ENCODE results near the gene S100A1. TPM values are rescaled to one million over a fixed set of nuclear protein-coding genes. Genes with fewer than 3 reads are reported as not detected.

The S100A1 gene
- total and polyA plus RNA-seq, 2 of the 13 experiments (the other 11 are each of a cell fraction or from before 2014, with no cell fraction given) = 120 to 251 TPM

DNA sequence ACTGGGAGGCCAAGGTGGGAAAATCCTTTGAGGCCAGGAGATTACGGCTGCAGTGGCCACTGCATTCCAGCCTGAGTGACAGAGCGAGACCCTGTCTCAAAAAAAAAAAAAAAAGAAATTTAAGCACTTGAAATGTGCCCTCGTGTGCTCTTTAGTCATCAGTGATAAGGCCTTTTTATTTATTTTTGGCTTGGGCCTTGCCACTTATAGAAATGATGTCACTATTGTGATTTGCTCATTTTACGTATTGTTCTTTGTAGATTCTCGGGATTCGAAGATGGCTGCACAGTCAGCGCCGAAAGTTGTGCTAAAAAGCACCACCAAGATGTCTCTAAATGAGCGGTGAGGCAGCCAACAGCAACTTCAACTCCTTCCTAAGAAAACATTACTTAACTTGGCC lies 8.1 kb downstream of the S100A1 start:
- Histone ChIP-seq H3K27ac (ENCODE audit: extremely low read length, insufficient read depth, low read length) (no peak overlapping the region), H3K9ac (ENCODE audit: insufficient read depth, low read depth, low read length) (no peak overlapping the region), H3K4me3 (replicated peaks in 1 of 3; ENCODE audit: insufficient read depth in 1 of 3, low read depth in 2 of 3, low read length in 3 of 3) (no peak overlapping the region), H3K4me1 (ENCODE audit: insufficient read depth, low read length) (peaks cover 44% of the 10 kb centered on the region), H3K9me3 (ENCODE audit: low read length) (no peaks in the 10 kb centered on the region), H3K36me3 (replicated peaks in 1 of 2; ENCODE audit: control insufficient read depth in 1 of 2, insufficient read depth in 2 of 2, low read length in 2 of 2) (peaks cover 11 to 54% of the 10 kb centered on the region in 2 experiments), H3K27me3 (ENCODE audit: control insufficient read depth in 1 of 2, insufficient read depth in 2 of 2, low read length in 2 of 2) (no peaks in the 10 kb centered on the region), H3K4me2 (ENCODE audit: low read depth, low read length) (no peak overlapping the region), H2AFZ (ENCODE audit: low read length) (no peak overlapping the region), H3K79me2 (ENCODE audit: insufficient read depth, low read length) (peaks cover 34% of the 10 kb centered on the region), H4K20me1 (ENCODE audit: insufficient read depth, low read length) (peaks cover 13% of the 10 kb centered on the region)
- FAIRE-seq (no peak), DNase-seq (ENCODE audit: low spot score) (no peak), ATAC-seq (no peak)
- no TSS peak for BruUV-seq (replicated peaks)
- ChIA-PET CTCF (ENCODE audit: low intra/inter-chr PET ratio, low total read pairs) (no interaction called here), POLR2A (no interaction called here)
- TF ChIP-seq CBX2 (IDR thresholded peaks at IDR 0.05; ENCODE audit: low read depth, low read length) (no peak), CBX2 (CRISPR knock-in tag; IDR thresholded peaks at IDR 0.05; ENCODE audit: low read depth) (no peak), ZNF331 (CRISPR knock-in tag; IDR thresholded peaks at IDR 0.05) (no peak), TBP (CRISPR knock-in tag; IDR thresholded peaks at IDR 0.05) (no peak), ZNF224 (CRISPR knock-in tag; IDR thresholded peaks at IDR 0.05) (no peak), HNRNPH1 (optimal IDR thresholded peaks at IDR 0.05; ENCODE audit: low read depth, low read length) (no peak), ARHGAP35 (CRISPR knock-in tag; IDR thresholded peaks at IDR 0.05; ENCODE audit: borderline replicate concordance) (no peak), NFKBIZ (CRISPR knock-in tag; IDR thresholded peaks at IDR 0.05) (no peak), CREM (IDR thresholded peaks at IDR 0.05) (no peak), CREM (CRISPR knock-in tag; IDR thresholded peaks at IDR 0.05) (no peak), ZNF549 (CRISPR knock-in tag; IDR thresholded peaks at IDR 0.05) (no peak), HNRNPUL1 (IDR thresholded peaks at IDR 0.05; ENCODE audit: low read depth, low read length) (no peak), ZNF790 (CRISPR knock-in tag; IDR thresholded peaks at IDR 0.05; ENCODE audit: borderline replicate concordance) (no peak), ARNT2 (CRISPR knock-in tag; IDR thresholded peaks at IDR 0.05; ENCODE audit: low read depth) (no peak), ARID2 (CRISPR knock-in tag; IDR thresholded peaks at IDR 0.05; ENCODE audit: borderline replicate concordance) (no peak), MAFG (CRISPR knock-in tag; IDR thresholded peaks at IDR 0.05) (no peak), ZNF383 (CRISPR knock-in tag; IDR thresholded peaks at IDR 0.05; ENCODE audit: borderline replicate concordance) (no peak)
- TF ChIP-seq, protein P1, sequence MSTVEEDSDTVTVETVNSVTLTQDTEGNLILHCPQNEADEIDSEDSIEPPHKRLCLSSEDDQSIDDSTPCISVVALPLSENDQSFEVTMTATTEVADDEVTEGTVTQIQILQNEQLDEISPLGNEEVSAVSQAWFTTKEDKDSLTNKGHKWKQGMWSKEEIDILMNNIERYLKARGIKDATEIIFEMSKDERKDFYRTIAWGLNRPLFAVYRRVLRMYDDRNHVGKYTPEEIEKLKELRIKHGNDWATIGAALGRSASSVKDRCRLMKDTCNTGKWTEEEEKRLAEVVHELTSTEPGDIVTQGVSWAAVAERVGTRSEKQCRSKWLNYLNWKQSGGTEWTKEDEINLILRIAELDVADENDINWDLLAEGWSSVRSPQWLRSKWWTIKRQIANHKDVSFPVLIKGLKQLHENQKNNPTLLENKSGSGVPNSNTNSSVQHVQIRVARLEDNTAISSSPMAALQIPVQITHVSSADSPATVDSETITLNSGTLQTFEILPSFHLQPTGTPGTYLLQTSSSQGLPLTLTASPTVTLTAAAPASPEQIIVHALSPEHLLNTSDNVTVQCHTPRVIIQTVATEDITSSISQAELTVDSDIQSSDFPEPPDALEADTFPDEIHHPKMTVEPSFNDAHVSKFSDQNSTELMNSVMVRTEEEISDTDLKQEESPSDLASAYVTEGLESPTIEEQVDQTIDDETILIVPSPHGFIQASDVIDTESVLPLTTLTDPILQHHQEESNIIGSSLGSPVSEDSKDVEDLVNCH (CRISPR knock-in tag; IDR thresholded peaks at IDR 0.05) = no peak
- TF ChIP-seq, protein P2, sequence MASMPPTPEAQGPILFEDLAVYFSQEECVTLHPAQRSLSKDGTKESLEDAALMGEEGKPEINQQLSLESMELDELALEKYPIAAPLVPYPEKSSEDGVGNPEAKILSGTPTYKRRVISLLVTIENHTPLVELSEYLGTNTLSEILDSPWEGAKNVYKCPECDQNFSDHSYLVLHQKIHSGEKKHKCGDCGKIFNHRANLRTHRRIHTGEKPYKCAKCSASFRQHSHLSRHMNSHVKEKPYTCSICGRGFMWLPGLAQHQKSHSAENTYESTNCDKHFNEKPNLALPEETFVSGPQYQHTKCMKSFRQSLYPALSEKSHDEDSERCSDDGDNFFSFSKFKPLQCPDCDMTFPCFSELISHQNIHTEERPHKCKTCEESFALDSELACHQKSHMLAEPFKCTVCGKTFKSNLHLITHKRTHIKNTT (CRISPR knock-in tag; IDR thresholded peaks at IDR 0.05) = no peak
- TF ChIP-seq, protein P3, sequence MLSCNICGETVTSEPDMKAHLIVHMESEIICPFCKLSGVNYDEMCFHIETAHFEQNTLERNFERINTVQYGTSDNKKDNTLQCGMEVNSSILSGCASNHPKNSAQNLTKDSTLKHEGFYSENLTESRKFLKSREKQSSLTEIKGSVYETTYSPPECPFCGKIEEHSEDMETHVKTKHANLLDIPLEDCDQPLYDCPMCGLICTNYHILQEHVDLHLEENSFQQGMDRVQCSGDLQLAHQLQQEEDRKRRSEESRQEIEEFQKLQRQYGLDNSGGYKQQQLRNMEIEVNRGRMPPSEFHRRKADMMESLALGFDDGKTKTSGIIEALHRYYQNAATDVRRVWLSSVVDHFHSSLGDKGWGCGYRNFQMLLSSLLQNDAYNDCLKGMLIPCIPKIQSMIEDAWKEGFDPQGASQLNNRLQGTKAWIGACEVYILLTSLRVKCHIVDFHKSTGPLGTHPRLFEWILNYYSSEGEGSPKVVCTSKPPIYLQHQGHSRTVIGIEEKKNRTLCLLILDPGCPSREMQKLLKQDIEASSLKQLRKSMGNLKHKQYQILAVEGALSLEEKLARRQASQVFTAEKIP (CRISPR knock-in tag; IDR thresholded peaks at IDR 0.05; ENCODE audit: borderline replicate concordance) = no peak
- TF ChIP-seq, protein P4, sequence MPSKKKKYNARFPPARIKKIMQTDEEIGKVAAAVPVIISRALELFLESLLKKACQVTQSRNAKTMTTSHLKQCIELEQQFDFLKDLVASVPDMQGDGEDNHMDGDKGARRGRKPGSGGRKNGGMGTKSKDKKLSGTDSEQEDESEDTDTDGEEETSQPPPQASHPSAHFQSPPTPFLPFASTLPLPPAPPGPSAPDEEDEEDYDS (CRISPR knock-in tag; IDR thresholded peaks at IDR 0.05) = no peak
- WGBS (ENCODE audit: low lambda C conversion rate) = 97% methylated on average over 9 of the region's 9 CpGs
- in situ Hi-C loops (cut with HindIII; ENCODE audit: extremely low pct_ligation_motif_present, low pct_unique_long_range_greater_than_20kb) (no loop called here), intact Hi-C loops (cut with micrococcal nuclease; ENCODE audit: unreplicated experiment) (no loop called here)
